ENCODE results near the gene RNF43.

The RNF43 gene

GRCh38 chr17:58417300-58418092 lies at the start of gene RNF43:
Gene RNF43 (minus strand): TSS chr17:58417534. CDS start chr17:58415577, 1,957 bp downstream.
- DNase-seq, result peak; percentile 30

GRCh38 chr17:58455491-58455890 lies 38.2 kb upstream of the RNF43 start:
- no peak for DNase-seq

- no peak for DNase-seq
Measured at GRCh38 chr17:58452738-58453137, 35.4 kb upstream of the RNF43 start.

GRCh38 chr17:58447039-58447975 lies 30.0 kb upstream of the RNF43 start:
- peak; percentile 40 for DNase-seq

- no peak for DNase-seq
Measured at GRCh38 chr17:58446086-58446485, 28.8 kb upstream of the RNF43 start.

GRCh38 chr17:58436805-58437239 lies 19.5 kb upstream of the RNF43 start:
- no peak for DNase-seq

- DNase-seq, result no peak
Measured at GRCh38 chr17:58436245-58436644, 18.9 kb upstream of the RNF43 start.

GRCh38 chr17:58432806-58433573 lies 15.7 kb upstream of the RNF43 start:
- no peak for DNase-seq

- DNase-seq, result no peak
Measured at GRCh38 chr17:58427807-58428206, 10.5 kb upstream of the RNF43 start.

- no peak for DNase-seq
Measured at GRCh38 chr17:58421711-58422110, 4.4 kb upstream of the RNF43 start.

- DNase-seq, result no peak
Measured at GRCh38 chr17:58420827-58421226, 3.5 kb upstream of the RNF43 start.

GRCh38 chr17:58416937-58417299 lies 416 bp downstream of the RNF43 start:
- DNase-seq, result no peak

GRCh38 chr17:58416396-58416795 lies 938 bp downstream of the RNF43 start:
- no peak for DNase-seq

- DNase-seq, result no peak
Measured at GRCh38 chr17:58415371-58416055, 1.8 kb downstream of the RNF43 start.

GRCh38 chr17:58414596-58414997 lies 2.7 kb downstream of the RNF43 start:
- DNase-seq, result no peak

GRCh38 chr17:58413684-58414083 lies 3.6 kb downstream of the RNF43 start:
- DNase-seq, result no peak

- no peak for DNase-seq
Measured at GRCh38 chr17:58412961-58413586, 4.3 kb downstream of the RNF43 start.

GRCh38 chr17:58412064-58412703 lies 5.2 kb downstream of the RNF43 start:
- no peak for DNase-seq

- no peak for DNase-seq
Measured at GRCh38 chr17:58411408-58411894, 5.9 kb downstream of the RNF43 start.

- DNase-seq, result no peak
Measured at GRCh38 chr17:58410714-58411407, 6.5 kb downstream of the RNF43 start.

GRCh38 chr17:58409432-58409831 lies 7.9 kb downstream of the RNF43 start:
- no peak for DNase-seq

Measured in NCI-H446 treated with DMSO at 0.1 percent for 48 hours (cell line).